GM23248 (cell line): ENCODE measurements around the gene KRTDAP.

ENCODE experiments used
- EZH2 ChIP-seq: fragments of 200-600 bp; sonication (generic); IDR thresholded peaks from 2 replicates; pipeline ENCODE4 v1.6.1; 2018; ENCODE audit warnings: antibody characterized with exemption, mild to moderate bottlenecking; ENCODE audit not compliant: insufficient read depth, poor library complexity, severe bottlenecking
- EZH2phosphoT487 ChIP-seq: fragments of 200-600 bp; sonication (generic); IDR thresholded peaks from 2 replicates; pipeline ENCODE4 v1.6.1; 2018; ENCODE audit warnings: antibody characterized with exemption, moderate library complexity, mild to moderate bottlenecking, low read depth; ENCODE audit not compliant: insufficient read depth

DNA sequence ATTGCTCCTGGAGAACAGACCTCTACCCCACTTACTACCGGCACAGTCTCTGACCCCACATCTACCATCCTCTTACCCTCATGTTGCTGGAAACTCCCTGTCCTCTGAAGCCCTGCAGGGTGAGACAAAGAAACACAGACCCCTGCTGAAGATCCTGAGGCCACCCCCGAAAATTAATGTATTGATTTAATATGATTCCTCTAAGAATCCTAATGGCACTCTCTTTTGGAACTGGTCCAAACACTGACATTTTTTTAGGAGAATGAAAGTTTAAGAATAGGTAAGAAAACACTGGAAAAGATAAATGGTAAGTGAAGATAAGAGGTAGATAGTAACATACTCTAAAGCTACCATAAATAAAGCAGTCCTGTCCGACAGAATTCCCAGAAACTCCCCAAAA lies 17.9 kb upstream of the KRTDAP start:
- no peak for TF ChIP-seq EZH2
- TF ChIP-seq EZH2phosphoT487 = no peak
